HK-2 (cell line): Measurements from ENCODE around the gene DDX39A.

Source experiments
- DNase-seq: peaks from one replicate; pipeline ENCODE4 v3.0.0-alpha.2; 2018; ENCODE audit not compliant: unreplicated experiment

Gene DDX39A

GRCh38 chr19:14363183-14364097 lies 55.7 kb downstream of the DDX39A start:
- peak; percentile 65 for DNase-seq

- DNase-seq = no peak
Measured at GRCh38 chr19:14361824-14362223, 57.3 kb downstream of the DDX39A start.
